ENCODE data around the gene UNKL. TPM values are rescaled to one million over a fixed set of nuclear protein-coding genes. Genes with fewer than 3 reads are reported as not detected.
A peak's percentile ranks its signal among the peaks of the same experiment; 100 is the strongest.
"Not testable (repeated sequence)": the region's sequence is repeated elsewhere in the genome, so short reads cannot be mapped to it uniquely, and the experiment has no call there.

Gene UNKL
- total and polyA plus RNA-seq, 2 of the 8 experiments (the other 6 are each of a cell fraction or from before 2014, with no cell fraction given), result 25.1 to 31.8 TPM

- TF ChIP-seq RAD21 (IDR thresholded peaks at IDR 0.05 in 1 of 2, conservative IDR thresholded peaks at IDR 0.05 in 1 of 2; ENCODE audit: low read depth in 2 of 2, low read length in 2 of 2), result peak; percentile 50 to 54
Observed at GRCh38 chr16:1330260-1330914, 84.1 kb downstream of the UNKL start (continued).

GRCh38 chr16:1328961-1329360 is 85.5 kb downstream of the UNKL start:
- not testable (repeated sequence) for H3K4me3 ChIP-seq (ENCODE audit: extremely low read depth in 1 of 4, insufficient read depth in 2 of 4, low read depth in 3 of 4, low read length in 4 of 4); H3K27ac ChIP-seq (ENCODE audit: low read depth, low read length)

More at GRCh38 chr16:1328961-1329360, 85.5 kb downstream of the UNKL start:
- POLR2A ChIA-PET (ENCODE audit: partially characterized antibody), result interaction anchor here (0.7 to 6.5 kb wide), 2 partner anchors 12 to 15 kb away, joined by 3 to 106 read pairs; partner anchors contain the start of gene UBE2I
- not testable (repeated sequence) for H3K79me2 ChIP-seq (ENCODE audit: control insufficient read depth in 1 of 2, insufficient read depth in 2 of 2, low read length in 2 of 2); H4K91ac ChIP-seq (replicated peaks; ENCODE audit: insufficient read length, low read length); H3K4ac ChIP-seq (replicated peaks; ENCODE audit: insufficient read length, low read depth, low read length); H3K9ac ChIP-seq (replicated peaks in 1 of 4; ENCODE audit: extremely low read depth in 1 of 4, low read depth in 3 of 4, low read length in 3 of 4); H3K56ac ChIP-seq (replicated peaks; ENCODE audit: insufficient read length, low read depth, low read length); H3K4me2 ChIP-seq (ENCODE audit: insufficient read depth in 1 of 2, low read depth in 2 of 2, low read length in 2 of 2); DNase-seq (ENCODE audit: low read depth in 1 of 2, low spot score in 2 of 2); H3K23ac ChIP-seq (ENCODE audit: insufficient read length); H4K20me1 ChIP-seq (replicated peaks in 1 of 2; ENCODE audit: control insufficient read depth in 1 of 2, insufficient read depth in 2 of 2, low read length in 2 of 2); H2BK120ac ChIP-seq (replicated peaks; ENCODE audit: low read depth, low read length); H2BK15ac ChIP-seq (ENCODE audit: low read length); H2BK5ac ChIP-seq (ENCODE audit: low read depth, low read length); H2AFZ ChIP-seq (ENCODE audit: low read length); H3K14ac ChIP-seq (ENCODE audit: insufficient read length); H4K8ac ChIP-seq (ENCODE audit: extremely low read depth, insufficient read depth, low read length); H3K79me1 ChIP-seq (ENCODE audit: low read depth, low read length); H2BK20ac ChIP-seq (ENCODE audit: low read length); H3K9me3 ChIP-seq (ENCODE audit: insufficient read depth in 2 of 2, low read depth in 1 of 2, low read length in 1 of 2); H4K5ac ChIP-seq (ENCODE audit: insufficient read length, low read depth, low read length); FAIRE-seq; H3K18ac ChIP-seq (ENCODE audit: extremely low read depth, low read length); H2AK5ac ChIP-seq (ENCODE audit: low read depth, low read length); H2BK12ac ChIP-seq (ENCODE audit: low read depth, low read length)
- CTCF ChIA-PET (ENCODE audit: partially characterized antibody), result interaction anchor here (0.7 to 4.5 kb wide), 8 partner anchors 9 to 579 kb away, joined by 3 to 52 read pairs (median 6); partner anchors contain the start of gene MRPS34
- H3K23me2 ChIP-seq (ENCODE audit: low read depth, low read length), result peaks cover 12% of the 10 kb centered on the region; the same call in 1 of the 2 replicates
- H3K4me1 ChIP-seq (replicated peaks in 1 of 4; ENCODE audit: control insufficient read depth in 3 of 4, insufficient read depth in 4 of 4, low read length in 3 of 4), result peaks cover 0 to 13% (median 12%) of the 10 kb centered on the region in 4 experiments; a peak in 4 of 7 replicates
- peaks cover 3 to 12% (median 5%) of the 10 kb centered on the region in 4 experiments; a peak in 4 of 8 replicates for H3K36me3 ChIP-seq (ENCODE audit: control insufficient read depth in 2 of 4, insufficient read depth in 4 of 4, low read length in 3 of 4)
- peaks cover 5 to 23% (median 15%) of the 10 kb centered on the region in 4 experiments for H3K27me3 ChIP-seq (replicated peaks in 1 of 4; ENCODE audit: control insufficient read depth in 3 of 4, extremely low read depth in 1 of 4, insufficient read depth in 3 of 4, low read length in 3 of 4)
- WGBS, 2 experiments (ENCODE audit: extremely low coverage in 1 of 2, insufficient coverage in 1 of 2, insufficient read length in 1 of 2, insufficient replicate concordance in 2 of 2, low coverage in 1 of 2, low lambda C conversion rate in 2 of 2, missing lambda C conversion rate in 1 of 2), result 89 to 100% methylated on average over 1 to 10 of the region's 10 CpGs
